ENCODE results near the gene SMARCB1.

Gene SMARCB1

DNA sequence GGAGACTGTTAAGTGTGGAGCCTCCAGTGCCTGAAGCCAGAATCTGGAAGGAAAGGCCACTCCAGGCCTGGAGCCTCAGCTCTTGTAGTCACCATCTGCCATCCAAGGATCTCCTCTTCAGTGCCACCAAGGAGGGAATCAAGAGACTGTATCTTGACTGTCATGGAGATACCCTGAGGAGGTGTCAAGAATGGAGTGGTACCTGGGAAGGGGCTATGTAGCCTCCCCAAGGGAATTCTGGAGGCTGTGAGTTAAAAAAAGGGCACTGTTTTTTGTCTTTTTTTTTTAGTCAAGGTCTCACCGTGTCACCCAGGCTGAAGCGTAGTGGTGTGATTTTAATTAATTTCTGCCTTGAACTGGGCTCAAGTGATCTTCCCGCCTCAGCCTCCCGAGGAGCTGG lies 27.2 kb upstream of the SMARCB1 start:
- H3K27ac ChIP-seq (ENCODE audit: poor library complexity, severe bottlenecking), result no peak overlapping the region
- H3K4me3 ChIP-seq (ENCODE audit: severe bottlenecking), result no peak overlapping the region
- TF ChIP-seq, protein P1, sequence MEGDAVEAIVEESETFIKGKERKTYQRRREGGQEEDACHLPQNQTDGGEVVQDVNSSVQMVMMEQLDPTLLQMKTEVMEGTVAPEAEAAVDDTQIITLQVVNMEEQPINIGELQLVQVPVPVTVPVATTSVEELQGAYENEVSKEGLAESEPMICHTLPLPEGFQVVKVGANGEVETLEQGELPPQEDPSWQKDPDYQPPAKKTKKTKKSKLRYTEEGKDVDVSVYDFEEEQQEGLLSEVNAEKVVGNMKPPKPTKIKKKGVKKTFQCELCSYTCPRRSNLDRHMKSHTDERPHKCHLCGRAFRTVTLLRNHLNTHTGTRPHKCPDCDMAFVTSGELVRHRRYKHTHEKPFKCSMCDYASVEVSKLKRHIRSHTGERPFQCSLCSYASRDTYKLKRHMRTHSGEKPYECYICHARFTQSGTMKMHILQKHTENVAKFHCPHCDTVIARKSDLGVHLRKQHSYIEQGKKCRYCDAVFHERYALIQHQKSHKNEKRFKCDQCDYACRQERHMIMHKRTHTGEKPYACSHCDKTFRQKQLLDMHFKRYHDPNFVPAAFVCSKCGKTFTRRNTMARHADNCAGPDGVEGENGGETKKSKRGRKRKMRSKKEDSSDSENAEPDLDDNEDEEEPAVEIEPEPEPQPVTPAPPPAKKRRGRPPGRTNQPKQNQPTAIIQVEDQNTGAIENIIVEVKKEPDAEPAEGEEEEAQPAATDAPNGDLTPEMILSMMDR (IDR thresholded peaks at IDR 0.05; ENCODE audit: poor library complexity, severe bottlenecking), result no peak
- ATAC-seq (ENCODE audit: low read depth) (no peak), DNase-seq (ENCODE audit: low spot score) (no peak)
- H3K36me3 ChIP-seq (ENCODE audit: low read depth), result no peaks in the 10 kb centered on the region
- H3K4me1 ChIP-seq (ENCODE audit: insufficient read depth, poor library complexity, severe bottlenecking), result no peaks in the 10 kb centered on the region
- H3K27me3 ChIP-seq (ENCODE audit: insufficient read depth, poor library complexity, severe bottlenecking), result no peaks in the 10 kb centered on the region
- H3K9me3 ChIP-seq (ENCODE audit: severe bottlenecking), result no peaks in the 10 kb centered on the region

DNA sequence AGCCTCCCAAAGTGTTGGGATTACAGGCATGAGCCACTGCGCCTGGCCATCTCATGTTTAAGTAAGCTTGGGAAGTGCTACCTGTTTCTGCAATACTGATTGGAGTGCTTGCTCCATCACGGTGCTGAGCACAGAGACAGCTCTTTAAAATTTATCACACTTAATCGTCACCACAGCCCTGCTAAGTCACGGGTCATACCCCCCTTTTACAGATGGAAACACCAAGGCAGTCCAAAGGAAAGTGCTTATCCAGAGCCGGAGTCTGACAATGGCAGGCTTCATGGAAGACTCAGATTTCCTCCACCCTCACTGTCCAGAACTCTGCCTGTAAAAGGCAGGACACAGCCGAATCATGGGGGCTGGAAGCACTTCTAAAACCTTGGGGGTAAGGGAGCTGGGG lies 26.7 kb upstream of the SMARCB1 start:
- no peaks in the 10 kb centered on the region for H3K36me3 ChIP-seq (ENCODE audit: low read depth)
- DNase-seq (ENCODE audit: low spot score) (no peak), ATAC-seq (ENCODE audit: low read depth) (no peak)
- no peaks in the 10 kb centered on the region for H3K9me3 ChIP-seq (ENCODE audit: severe bottlenecking)
- no peaks in the 10 kb centered on the region for H3K4me1 ChIP-seq (ENCODE audit: insufficient read depth, poor library complexity, severe bottlenecking)
- TF ChIP-seq, protein P1 (IDR thresholded peaks at IDR 0.05; ENCODE audit: poor library complexity, severe bottlenecking), result no peak
- no peaks in the 10 kb centered on the region for H3K27me3 ChIP-seq (ENCODE audit: insufficient read depth, poor library complexity, severe bottlenecking)
- H3K4me3 ChIP-seq (ENCODE audit: severe bottlenecking), result no peak overlapping the region
- no peak overlapping the region for H3K27ac ChIP-seq (ENCODE audit: poor library complexity, severe bottlenecking)

DNA sequence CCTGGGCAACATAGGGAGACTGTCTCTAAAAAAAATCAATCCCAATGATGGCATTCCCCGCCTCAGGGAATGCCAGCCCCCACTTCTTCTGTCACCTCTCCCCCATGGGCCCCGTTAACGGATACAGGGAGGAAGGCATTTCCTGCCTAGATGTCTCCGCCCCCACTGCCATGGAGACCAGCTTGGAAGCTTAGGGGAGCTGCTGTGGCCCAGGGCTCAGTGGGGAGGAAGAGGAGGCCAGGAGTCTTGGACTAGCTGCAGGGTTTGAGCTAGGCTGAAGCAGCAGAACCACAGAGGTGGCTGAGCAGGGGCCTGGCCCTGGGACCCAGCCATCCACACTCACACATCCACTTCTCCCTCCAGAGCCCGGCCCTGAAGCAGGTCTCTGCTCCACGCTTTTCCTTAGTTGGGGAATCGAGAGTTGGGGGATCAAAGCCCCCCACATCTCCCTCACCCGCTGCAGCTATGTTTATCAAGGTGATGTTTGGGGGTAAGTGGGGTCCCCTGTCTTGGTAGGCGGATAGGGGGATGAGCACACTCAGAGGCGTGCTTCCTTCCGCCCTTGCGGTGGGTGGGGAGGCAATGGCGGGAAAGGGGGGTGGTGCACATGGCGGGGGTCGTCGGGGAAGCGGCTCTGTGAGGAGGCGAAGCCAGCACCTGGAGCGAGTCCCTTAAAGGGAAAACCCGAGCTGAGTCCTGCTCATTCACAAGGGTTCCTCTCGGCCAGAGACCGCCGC lies 23.8 kb upstream of the SMARCB1 start, which contains the start of gene C22orf15:
TSS of gene C22orf15 (plus strand) at position 149 of the 737 bp plus-strand sequence. CDS start at position 466, 317 bp downstream.
- DNase-seq (ENCODE audit: low spot score), result no peak
- H3K36me3 ChIP-seq (ENCODE audit: low read depth), result no peaks in the 10 kb centered on the region
- H3K27me3 ChIP-seq (ENCODE audit: insufficient read depth, poor library complexity, severe bottlenecking), result no peaks in the 10 kb centered on the region
- TF ChIP-seq, protein P1 (IDR thresholded peaks at IDR 0.05; ENCODE audit: poor library complexity, severe bottlenecking), result no peak
- peak; percentile 22; the same call in 1 of the 3 replicates for ATAC-seq (ENCODE audit: low read depth)
- peak within 1 kb of the TSS; percentile 19 for H3K27ac ChIP-seq (ENCODE audit: poor library complexity, severe bottlenecking)
- H3K9me3 ChIP-seq (ENCODE audit: severe bottlenecking), result no peaks in the 10 kb centered on the region
- no peak within 1 kb of the TSS for H3K4me3 ChIP-seq (ENCODE audit: severe bottlenecking)
- no peaks in the 10 kb centered on the region for H3K4me1 ChIP-seq (ENCODE audit: insufficient read depth, poor library complexity, severe bottlenecking)

DNA sequence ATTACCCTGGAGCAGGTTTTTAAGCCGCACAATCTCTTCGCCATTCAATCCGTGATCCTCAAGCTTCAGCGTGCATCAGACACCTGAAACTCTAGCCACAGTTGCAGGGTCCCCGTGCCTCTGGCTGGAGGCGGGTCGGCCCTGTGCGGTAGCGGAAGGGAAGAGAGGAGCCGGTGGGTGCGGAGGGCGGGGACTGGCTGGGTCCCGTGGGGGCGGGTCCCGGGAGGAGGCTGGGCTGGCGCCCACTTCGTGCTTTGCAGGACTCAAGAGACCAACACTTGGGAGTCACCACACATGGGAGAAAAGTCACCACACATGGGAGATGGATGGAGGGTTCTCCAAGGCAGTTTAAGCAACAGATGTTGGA lies 23.2 kb upstream of the SMARCB1 start:
- no peak overlapping the region for H3K27ac ChIP-seq (ENCODE audit: poor library complexity, severe bottlenecking)
- no peak overlapping the region for H3K4me3 ChIP-seq (ENCODE audit: severe bottlenecking)
- H3K36me3 ChIP-seq (ENCODE audit: low read depth), result no peaks in the 10 kb centered on the region
- no peaks in the 10 kb centered on the region for H3K9me3 ChIP-seq (ENCODE audit: severe bottlenecking)
- TF ChIP-seq, protein P1 (IDR thresholded peaks at IDR 0.05; ENCODE audit: poor library complexity, severe bottlenecking), result no peak
- ATAC-seq (ENCODE audit: low read depth) (no peak), DNase-seq (ENCODE audit: low spot score) (no peak)
- H3K4me1 ChIP-seq (ENCODE audit: insufficient read depth, poor library complexity, severe bottlenecking), result no peaks in the 10 kb centered on the region
- H3K27me3 ChIP-seq (ENCODE audit: insufficient read depth, poor library complexity, severe bottlenecking), result no peaks in the 10 kb centered on the region

DNA sequence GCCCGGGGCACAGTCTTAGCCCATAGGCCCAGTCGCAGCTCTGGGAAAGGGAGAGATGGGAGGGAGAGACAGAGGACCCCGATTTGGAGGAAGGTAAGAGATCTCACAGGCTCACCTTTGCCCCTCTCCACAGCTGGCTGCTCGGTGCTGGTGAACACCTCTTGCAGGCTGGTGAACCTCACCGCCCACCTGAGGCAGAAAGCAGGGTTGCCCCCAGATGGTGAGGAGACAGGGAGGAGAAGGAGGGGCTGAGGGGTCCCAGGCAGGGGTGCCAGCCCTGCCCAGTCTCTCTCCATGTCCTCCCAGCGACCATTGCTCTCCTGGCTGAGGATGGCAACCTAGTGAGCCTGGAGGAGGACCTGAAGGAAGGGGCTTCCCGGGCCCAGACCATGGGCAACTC lies 22.8 kb upstream of the SMARCB1 start:
- TF ChIP-seq, protein P1 (IDR thresholded peaks at IDR 0.05; ENCODE audit: poor library complexity, severe bottlenecking), result no peak
- Histone ChIP-seq H3K27me3 (ENCODE audit: insufficient read depth, poor library complexity, severe bottlenecking) (no peaks in the 10 kb centered on the region), H3K4me1 (ENCODE audit: insufficient read depth, poor library complexity, severe bottlenecking) (no peaks in the 10 kb centered on the region), H3K9me3 (ENCODE audit: severe bottlenecking) (no peaks in the 10 kb centered on the region), H3K36me3 (ENCODE audit: low read depth) (no peaks in the 10 kb centered on the region), H3K27ac (ENCODE audit: poor library complexity, severe bottlenecking) (no peak overlapping the region), H3K4me3 (ENCODE audit: severe bottlenecking) (no peak overlapping the region)
- no peak for ATAC-seq (ENCODE audit: low read depth)
- no peak for DNase-seq (ENCODE audit: low spot score)

Measured in RWPE2 (cell line).